Activated T-helper 17 cell treated with anti-CD3 and anti-CD28 coated beads, Interleukin-2, amount 50 U/mL, for 72 hours (primary cell): ENCODE measurements around the gene KIAA1217. TPM values are rescaled to one million over a fixed set of nuclear protein-coding genes. Genes with fewer than 3 reads are reported as not detected.
"Not testable (repeated sequence)": the region's sequence is repeated elsewhere in the genome, so short reads cannot be mapped to it uniquely, and the experiment has no call there.

Experiments used
- ATAC-seq: fragments of 150-1000 bp; cut with Tn5 transposase; replicated peaks from 2 replicates; pipeline ENCODE4 v1.10.0; 2021; ENCODE audit warnings: mild to moderate bottlenecking, moderate library complexity
- H3K27ac Mint-ChIP-seq: one replicate; pipeline ENCODE4 v1.8.0; 2022; ENCODE audit warnings: mixed read lengths
- H3K27me3 Mint-ChIP-seq: one replicate; pipeline ENCODE4 v1.8.0; 2022; ENCODE audit warnings: mixed read lengths
- H3K36me3 Mint-ChIP-seq: one replicate; pipeline ENCODE4 v1.8.0; 2022; ENCODE audit warnings: low read depth, mild to moderate bottlenecking, mixed read lengths
- H3K4me1 Mint-ChIP-seq: one replicate; pipeline ENCODE4 v1.8.0; 2022; ENCODE audit warnings: mixed read lengths
- H3K4me3 Mint-ChIP-seq: one replicate; pipeline ENCODE4 v1.8.0; 2022; ENCODE audit warnings: mild to moderate bottlenecking, mixed read lengths
- H3K9me3 Mint-ChIP-seq: one replicate; pipeline ENCODE4 v1.8.0; 2022; ENCODE audit warnings: mixed read lengths
- total RNA-seq, 2 donors: library from RNA; stranded (reverse); gene quantifications; one replicate each; pipeline ENCODE4 v1.2.3, GENCODE V29; 2022

Gene KIAA1217
- total RNA-seq, 2 donors from 2014 or later = 2.1 to 2.6 TPM

DNA sequence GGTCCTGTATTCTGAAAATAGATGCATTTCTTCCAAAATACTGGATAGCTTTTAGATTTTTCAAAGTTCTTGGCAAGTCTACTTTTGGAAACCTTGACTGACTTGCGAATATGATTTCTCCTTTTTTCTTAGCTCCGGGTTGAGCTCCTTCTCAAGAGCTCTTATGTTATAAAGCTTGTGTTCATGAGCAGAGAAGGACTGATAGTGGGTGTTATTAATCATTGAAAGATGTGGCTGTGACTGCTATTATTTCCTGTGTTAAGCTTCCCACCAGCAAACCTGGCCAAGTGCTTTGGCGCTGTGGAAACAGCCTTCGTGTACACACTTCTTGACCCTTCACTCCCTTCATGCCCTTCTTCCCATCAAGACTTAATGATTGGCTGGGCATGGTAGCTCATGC, 98.2 kb downstream of the KIAA1217 start:
- H3K9me3 Mint-ChIP-seq = peaks cover 4% of the 10 kb centered on the region
- peaks cover 18% of the 10 kb centered on the region for H3K27me3 Mint-ChIP-seq
- no peak overlapping the region for H3K4me3 Mint-ChIP-seq
- H3K27ac Mint-ChIP-seq = no peak overlapping the region
- H3K36me3 Mint-ChIP-seq = no peaks in the 10 kb centered on the region
- no peak for ATAC-seq
- no peaks in the 10 kb centered on the region for H3K4me1 Mint-ChIP-seq

DNA sequence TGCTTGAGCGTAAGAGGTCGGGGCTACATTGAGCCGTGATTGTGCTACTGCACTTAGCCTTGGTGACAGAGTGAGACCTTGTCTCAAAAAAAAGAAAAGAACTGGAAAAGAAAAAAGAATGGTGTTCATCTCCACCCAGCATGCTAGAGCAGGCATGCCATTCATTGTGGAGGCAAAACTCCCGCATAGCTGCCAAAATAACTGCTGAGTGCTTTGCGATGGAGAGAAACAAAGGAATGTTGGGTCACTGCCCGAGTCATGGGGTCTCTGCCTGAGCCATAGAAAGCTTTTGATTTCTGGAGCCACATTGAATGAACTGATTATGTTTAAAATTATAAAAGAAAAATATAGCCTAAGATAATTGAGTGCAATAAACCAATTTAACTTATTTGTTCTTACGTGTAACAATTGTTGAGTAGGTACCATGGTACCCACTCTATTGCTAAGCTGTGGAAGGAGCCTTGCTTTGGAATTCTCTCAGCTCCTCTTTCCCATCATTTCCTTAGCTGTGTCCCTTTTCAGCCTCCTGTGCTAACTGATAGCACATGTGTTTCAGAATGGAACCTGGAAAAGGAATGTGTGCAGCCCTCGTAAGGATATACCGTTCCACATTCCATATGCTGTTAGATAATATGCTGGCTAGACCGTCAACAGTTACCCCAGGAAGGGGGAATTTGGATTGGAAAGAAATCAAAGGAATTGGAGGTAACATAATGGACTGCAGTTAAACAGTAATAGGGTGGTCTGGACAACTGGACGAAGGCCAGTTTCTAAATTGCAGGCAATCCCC, 99.0 kb downstream of the KIAA1217 start:
- Mint-ChIP-seq H3K36me3 (no peaks in the 10 kb centered on the region), H3K9me3 (peaks cover 4% of the 10 kb centered on the region), H3K4me1 (no peaks in the 10 kb centered on the region), H3K27me3 (peaks cover 18% of the 10 kb centered on the region), H3K27ac (no peak overlapping the region), H3K4me3 (no peak overlapping the region)
- ATAC-seq = no peak

DNA sequence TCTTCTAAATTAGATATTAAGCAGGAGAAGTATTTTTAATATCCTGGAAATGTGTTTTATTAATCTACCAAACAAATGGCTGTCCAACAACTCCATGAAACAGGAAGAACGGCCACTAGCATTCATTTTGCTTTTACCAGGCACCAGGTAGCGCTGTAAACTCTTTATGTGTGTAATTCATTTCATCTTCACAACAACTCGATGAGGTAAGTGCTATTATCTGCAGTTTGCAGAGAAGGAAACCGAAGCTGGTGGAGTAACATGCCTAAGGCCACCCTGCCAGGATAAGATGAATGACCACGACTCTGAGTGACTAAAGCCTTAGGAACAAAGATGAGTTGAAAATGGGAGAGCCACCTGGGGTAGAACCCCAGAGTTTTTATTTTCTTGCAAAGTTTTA, 101.2 kb downstream of the KIAA1217 start:
- H3K4me3 Mint-ChIP-seq = no peak overlapping the region
- no peaks in the 10 kb centered on the region for H3K4me1 Mint-ChIP-seq
- no peak overlapping the region for H3K27ac Mint-ChIP-seq
- H3K36me3 Mint-ChIP-seq = no peaks in the 10 kb centered on the region
- no peaks in the 10 kb centered on the region for H3K9me3 Mint-ChIP-seq
- peaks cover 10% of the 10 kb centered on the region for H3K27me3 Mint-ChIP-seq
- no peak for ATAC-seq

DNA sequence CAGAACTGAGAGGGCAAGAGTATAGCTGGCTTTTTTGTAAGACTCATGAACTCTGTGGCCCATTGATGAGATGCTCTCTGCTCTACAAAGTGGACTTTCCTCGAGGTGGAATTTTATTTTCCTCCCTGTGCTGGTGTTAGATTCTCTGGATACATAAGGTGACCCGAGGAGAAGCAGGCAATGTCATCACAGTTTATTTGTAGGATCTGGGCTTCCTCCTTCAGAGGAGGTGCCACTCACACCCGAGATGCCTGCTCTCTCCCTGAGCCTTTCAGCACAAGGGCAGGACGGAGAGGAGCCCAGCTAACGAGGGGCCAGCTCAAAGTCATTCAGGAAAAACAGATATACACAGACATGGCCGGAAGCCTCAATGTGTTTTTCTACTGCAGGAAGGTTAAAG, 103.0 kb downstream of the KIAA1217 start:
- no peaks in the 10 kb centered on the region for H3K4me1 Mint-ChIP-seq
- H3K27me3 Mint-ChIP-seq = peaks cover 6% of the 10 kb centered on the region
- no peak overlapping the region for H3K4me3 Mint-ChIP-seq
- no peaks in the 10 kb centered on the region for H3K36me3 Mint-ChIP-seq
- no peak for ATAC-seq
- H3K27ac Mint-ChIP-seq = no peak overlapping the region
- H3K9me3 Mint-ChIP-seq = no peaks in the 10 kb centered on the region

GRCh38 chr10:24313283-24313682, 104.3 kb downstream of the KIAA1217 start:
- ATAC-seq = no peak

DNA sequence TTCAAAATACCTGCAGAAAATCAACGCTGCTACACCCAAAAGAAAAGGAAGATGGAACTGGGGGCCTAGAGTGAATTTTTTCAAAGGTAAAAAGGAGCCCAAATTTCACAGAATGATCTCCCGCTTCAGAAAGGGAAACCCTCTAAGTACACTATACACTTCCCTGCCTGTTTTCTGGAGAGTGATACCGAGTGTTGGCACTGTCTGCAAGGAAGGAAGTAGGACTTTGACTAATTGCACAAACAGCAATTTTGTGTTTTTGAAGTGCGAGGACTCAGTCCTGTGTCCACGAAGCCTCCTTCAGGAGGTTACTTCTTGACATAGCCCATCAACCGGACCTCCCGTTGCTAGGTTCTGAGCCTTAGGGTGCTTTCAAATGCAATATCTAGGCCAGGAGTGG, 106.3 kb downstream of the KIAA1217 start:
- Mint-ChIP-seq H3K4me1 (no peaks in the 10 kb centered on the region), H3K27me3 (peaks cover 8% of the 10 kb centered on the region), H3K4me3 (no peak overlapping the region), H3K36me3 (no peaks in the 10 kb centered on the region), H3K9me3 (no peaks in the 10 kb centered on the region), H3K27ac (no peak overlapping the region)
- ATAC-seq = no peak

More at GRCh38 chr10:24313283-24313682, 104.3 kb downstream of the KIAA1217 start:
- Mint-ChIP-seq H3K4me1 (no peaks in the 10 kb centered on the region), H3K36me3 (no peaks in the 10 kb centered on the region), H3K4me3 (no peak overlapping the region), H3K27ac (no peak overlapping the region), H3K9me3 (no peaks in the 10 kb centered on the region), H3K27me3 (peaks cover 3% of the 10 kb centered on the region)

GRCh38 chr10:24318517-24318916, 109.6 kb downstream of the KIAA1217 start:
- no peaks in the 10 kb centered on the region for H3K9me3 Mint-ChIP-seq
- H3K4me3 Mint-ChIP-seq = no peak overlapping the region
- peaks cover 8% of the 10 kb centered on the region for H3K27me3 Mint-ChIP-seq
- no peak for ATAC-seq
- H3K27ac Mint-ChIP-seq = no peak overlapping the region
- H3K36me3 Mint-ChIP-seq = no peaks in the 10 kb centered on the region
- H3K4me1 Mint-ChIP-seq = no peaks in the 10 kb centered on the region

DNA sequence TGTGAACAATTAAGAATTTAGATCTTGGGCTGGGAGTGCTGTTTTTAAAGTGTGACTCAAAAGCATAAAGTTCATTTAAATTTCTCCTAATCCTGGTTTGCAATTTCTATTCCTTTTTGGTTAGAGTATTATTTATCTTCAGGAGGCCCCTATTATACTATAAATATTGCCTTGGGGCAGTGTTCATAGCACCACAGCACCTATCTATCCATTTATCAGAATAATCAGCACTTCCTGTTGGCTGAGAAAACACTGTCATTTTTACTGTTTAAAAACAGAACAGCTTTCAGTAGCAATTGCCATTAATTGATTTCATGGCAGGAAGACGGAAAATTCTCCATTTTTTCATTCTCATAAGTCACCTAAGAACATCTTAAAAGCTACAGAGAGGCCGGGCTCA, 111.4 kb downstream of the KIAA1217 start:
- no peak for ATAC-seq
- no peaks in the 10 kb centered on the region for H3K4me1 Mint-ChIP-seq
- H3K27ac Mint-ChIP-seq = no peak overlapping the region
- H3K4me3 Mint-ChIP-seq = no peak overlapping the region
- H3K9me3 Mint-ChIP-seq = no peaks in the 10 kb centered on the region
- no peaks in the 10 kb centered on the region for H3K36me3 Mint-ChIP-seq
- H3K27me3 Mint-ChIP-seq = peaks cover 8% of the 10 kb centered on the region

GRCh38 chr10:24324651-24325050, 115.7 kb downstream of the KIAA1217 start:
- H3K4me3 Mint-ChIP-seq = no peak overlapping the region
- peaks cover 6% of the 10 kb centered on the region for H3K9me3 Mint-ChIP-seq
- no peak overlapping the region for H3K27ac Mint-ChIP-seq
- H3K27me3 Mint-ChIP-seq = peaks cover 3% of the 10 kb centered on the region
- no peaks in the 10 kb centered on the region for H3K4me1 Mint-ChIP-seq
- H3K36me3 Mint-ChIP-seq = no peaks in the 10 kb centered on the region
- no peak for ATAC-seq

- Mint-ChIP-seq H3K27ac (no peak overlapping the region), H3K27me3 (peaks cover 19% of the 10 kb centered on the region), H3K36me3 (no peaks in the 10 kb centered on the region), H3K4me3 (no peak overlapping the region), H3K4me1 (no peaks in the 10 kb centered on the region), H3K9me3 (peaks cover 14% of the 10 kb centered on the region)
- ATAC-seq = no peak
These were observed 122.5 kb downstream of the KIAA1217 start for GRCh38 chr10:24331457-24331856.

- H3K27me3 Mint-ChIP-seq = peaks cover 23% of the 10 kb centered on the region
- H3K27ac Mint-ChIP-seq = no peak overlapping the region
- no peak overlapping the region for H3K4me3 Mint-ChIP-seq
- H3K9me3 Mint-ChIP-seq = peaks cover 8% of the 10 kb centered on the region
- H3K36me3 Mint-ChIP-seq = no peaks in the 10 kb centered on the region
- no peak for ATAC-seq
- no peaks in the 10 kb centered on the region for H3K4me1 Mint-ChIP-seq
These were observed 124.8 kb downstream of the KIAA1217 start for GRCh38 chr10:24333736-24334135.

DNA sequence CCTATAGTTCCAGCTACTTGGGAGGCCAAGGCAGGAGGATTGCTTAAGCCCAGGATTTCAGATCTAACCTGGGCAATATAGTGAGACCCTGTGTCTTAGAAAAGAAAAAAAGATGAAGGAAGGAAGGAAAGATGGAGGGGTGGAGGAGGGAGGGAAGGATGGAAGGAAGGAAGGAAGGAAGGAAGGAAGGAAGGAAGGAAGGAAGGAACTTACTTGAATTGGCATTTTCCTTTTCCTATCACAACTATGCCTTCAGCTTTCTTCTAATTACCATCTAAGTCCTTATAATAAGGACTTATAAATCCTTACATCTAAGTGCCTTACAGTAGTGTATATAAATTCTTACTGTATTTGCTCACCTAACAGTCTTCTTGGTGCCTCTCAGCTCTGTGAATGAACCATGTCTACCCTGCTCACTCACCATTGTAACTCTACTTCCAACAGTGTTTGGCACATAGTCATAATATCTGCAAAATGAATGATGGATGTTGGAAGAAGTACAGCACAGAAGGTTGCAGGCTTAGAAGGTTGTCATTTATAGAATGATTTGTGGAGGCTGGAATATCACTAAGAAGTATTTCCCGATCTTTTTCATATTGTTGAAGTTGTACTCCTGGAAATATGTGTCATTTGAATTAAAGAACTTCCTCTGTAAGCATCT, 125.5 kb downstream of the KIAA1217 start:
- H3K4me1 Mint-ChIP-seq = no peaks in the 10 kb centered on the region
- no peaks in the 10 kb centered on the region for H3K36me3 Mint-ChIP-seq
- H3K27me3 Mint-ChIP-seq = peaks cover 22% of the 10 kb centered on the region
- no peak overlapping the region for H3K4me3 Mint-ChIP-seq
- H3K27ac Mint-ChIP-seq = no peak overlapping the region
- ATAC-seq = no peak
- peaks cover 8% of the 10 kb centered on the region for H3K9me3 Mint-ChIP-seq

- H3K27me3 Mint-ChIP-seq = peaks cover 17% of the 10 kb centered on the region
- not testable (repeated sequence) for H3K4me1 Mint-ChIP-seq, H3K9me3 Mint-ChIP-seq, H3K36me3 Mint-ChIP-seq, H3K27ac Mint-ChIP-seq, H3K4me3 Mint-ChIP-seq, ATAC-seq
These were observed 128.8 kb downstream of the KIAA1217 start for GRCh38 chr10:24337723-24338122.

GRCh38 chr10:24339387-24339786, 130.4 kb downstream of the KIAA1217 start:
- H3K27ac Mint-ChIP-seq = no peak overlapping the region
- H3K4me3 Mint-ChIP-seq = no peak overlapping the region
- no peaks in the 10 kb centered on the region for H3K9me3 Mint-ChIP-seq
- H3K36me3 Mint-ChIP-seq = no peaks in the 10 kb centered on the region
- ATAC-seq = no peak
- H3K27me3 Mint-ChIP-seq = peaks cover 19% of the 10 kb centered on the region
- no peaks in the 10 kb centered on the region for H3K4me1 Mint-ChIP-seq

- peaks cover 19% of the 10 kb centered on the region for H3K27me3 Mint-ChIP-seq
- H3K4me3 Mint-ChIP-seq = no peak overlapping the region
- H3K4me1 Mint-ChIP-seq = no peaks in the 10 kb centered on the region
- no peak for ATAC-seq
- H3K27ac Mint-ChIP-seq = no peak overlapping the region
- no peaks in the 10 kb centered on the region for H3K36me3 Mint-ChIP-seq
- H3K9me3 Mint-ChIP-seq = no peaks in the 10 kb centered on the region
These were observed 131.5 kb downstream of the KIAA1217 start for GRCh38 chr10:24340446-24340845.
